HG03378 (cell line): ENCODE results near the gene MPP1.

Experiments
- ATAC-seq: cut with Tn5 transposase; IDR thresholded peaks from one replicate; pipeline ENCODE4 v1.9.1; 2021; ENCODE audit warnings: mild to moderate bottlenecking, moderate library complexity; ENCODE audit not compliant: unreplicated experiment

MPP1 gene

DNA sequence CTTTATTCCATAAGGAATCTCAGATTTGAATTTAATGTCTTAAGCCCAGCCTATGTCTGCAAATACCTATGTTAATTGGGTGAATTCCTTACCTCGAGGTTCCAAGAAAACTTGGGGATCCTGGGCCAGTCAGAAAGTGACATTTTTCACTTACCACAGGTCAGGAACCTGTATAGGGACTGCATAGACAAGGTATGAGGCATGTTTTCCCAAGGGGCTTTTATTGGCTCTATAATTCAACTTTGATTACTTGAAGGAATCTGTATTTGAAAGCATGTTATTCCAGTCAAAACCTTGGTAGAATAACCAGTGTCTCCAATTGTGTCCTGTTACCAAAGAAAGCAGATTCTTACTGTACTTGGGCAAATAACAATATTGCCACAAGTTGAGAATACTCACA lies 8.5 kb upstream of the MPP1 start:
- ATAC-seq, result no peak

DNA sequence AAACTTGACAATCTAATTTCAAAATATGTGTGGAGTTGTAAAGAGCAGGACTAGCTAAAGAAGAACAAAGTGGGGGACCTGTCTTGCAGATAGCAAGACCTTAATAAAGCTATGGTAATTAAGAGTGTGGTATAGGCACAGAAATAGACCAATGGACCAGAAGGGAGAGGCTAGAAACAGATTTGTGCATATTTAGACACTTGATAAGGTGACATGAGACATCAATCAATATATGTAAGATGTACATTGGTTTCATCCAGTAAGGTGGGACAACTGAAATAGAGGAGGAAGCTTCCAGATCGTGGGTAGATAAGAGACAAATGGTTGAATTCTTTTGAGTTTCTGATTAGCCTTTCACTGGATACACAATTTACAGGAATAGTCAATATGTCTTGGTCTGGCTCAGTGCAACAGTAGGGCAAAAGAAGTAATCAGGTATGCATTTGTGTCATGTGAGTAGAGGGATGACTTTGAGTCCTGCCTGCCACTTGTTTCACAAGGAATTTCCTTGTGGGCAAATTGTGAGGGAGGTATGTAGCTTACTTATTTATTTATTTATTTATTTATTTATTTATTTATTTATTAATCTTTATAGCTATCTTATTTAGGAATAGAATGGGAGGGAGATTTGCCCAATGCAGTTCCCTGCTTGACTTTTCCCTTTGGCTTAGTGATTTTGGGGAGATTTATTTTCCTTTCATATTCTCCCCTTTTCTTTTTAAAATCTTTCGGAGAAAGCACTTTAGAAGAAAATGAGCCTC lies 7.2 kb upstream of the MPP1 start:
- no peak for ATAC-seq

DNA sequence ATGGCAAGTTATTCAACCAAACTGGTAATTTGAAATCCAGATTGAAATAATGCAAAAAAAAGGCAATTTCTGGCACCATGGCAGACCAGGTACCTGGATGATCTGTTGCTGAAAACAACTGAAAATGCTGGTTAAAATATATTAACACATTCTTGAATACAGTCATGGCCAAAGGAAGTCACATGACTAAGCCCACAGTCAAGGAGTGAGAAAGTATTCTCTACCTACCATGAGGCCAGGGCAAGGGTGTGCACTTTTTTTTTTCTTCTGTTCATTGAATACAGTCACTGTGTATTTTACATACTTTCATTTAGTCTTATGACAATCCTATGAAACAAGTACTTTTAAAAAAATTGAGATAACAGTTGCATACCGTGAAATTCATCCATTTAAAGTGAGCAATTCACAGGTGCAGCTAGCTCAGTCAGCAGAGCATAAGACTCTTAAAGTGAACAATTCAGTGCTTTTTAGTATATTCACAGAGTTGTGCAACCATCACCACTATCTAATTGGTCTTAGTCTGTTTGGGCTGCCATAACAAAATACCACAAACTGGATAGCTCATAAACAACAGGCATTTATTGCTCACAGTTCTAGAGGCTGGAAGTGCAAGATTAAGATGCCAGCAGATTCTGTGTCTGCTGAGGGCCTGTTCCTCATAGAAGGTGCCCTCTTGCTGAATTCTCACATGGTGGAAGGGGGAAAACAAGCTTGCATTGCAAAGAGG lies 4.8 kb upstream of the MPP1 start:
- no peak for ATAC-seq

DNA sequence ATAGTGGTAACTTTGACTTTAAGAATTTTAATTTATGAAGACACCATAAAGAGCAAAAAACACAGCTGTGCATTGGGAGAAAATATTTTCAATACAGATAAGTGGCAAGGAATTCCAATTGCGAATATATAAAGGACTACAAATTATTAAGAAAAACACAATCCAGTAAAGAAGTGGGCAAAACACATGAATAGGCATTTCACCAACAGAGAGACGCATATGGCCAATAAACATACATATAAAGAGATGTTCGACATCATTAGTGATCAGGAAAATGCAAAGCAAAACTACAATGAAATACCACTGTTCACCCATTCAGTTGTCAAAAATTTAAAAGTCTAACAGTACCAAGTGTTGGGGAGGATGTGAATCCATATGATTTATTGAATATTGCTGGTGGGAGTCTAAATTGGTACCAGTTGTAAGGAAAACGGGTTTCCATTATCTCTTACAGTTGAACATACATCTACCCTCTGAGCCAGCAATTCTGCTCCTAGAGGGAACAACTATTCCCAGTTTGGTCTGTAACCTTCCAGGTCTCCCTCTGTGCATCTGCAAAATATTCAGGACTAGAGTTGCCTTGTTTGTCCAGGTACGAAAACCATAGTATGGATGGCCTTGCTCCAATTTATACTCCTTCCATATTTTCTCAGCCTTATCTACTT lies 1.7 kb upstream of the MPP1 start:
- no peak for ATAC-seq

DNA sequence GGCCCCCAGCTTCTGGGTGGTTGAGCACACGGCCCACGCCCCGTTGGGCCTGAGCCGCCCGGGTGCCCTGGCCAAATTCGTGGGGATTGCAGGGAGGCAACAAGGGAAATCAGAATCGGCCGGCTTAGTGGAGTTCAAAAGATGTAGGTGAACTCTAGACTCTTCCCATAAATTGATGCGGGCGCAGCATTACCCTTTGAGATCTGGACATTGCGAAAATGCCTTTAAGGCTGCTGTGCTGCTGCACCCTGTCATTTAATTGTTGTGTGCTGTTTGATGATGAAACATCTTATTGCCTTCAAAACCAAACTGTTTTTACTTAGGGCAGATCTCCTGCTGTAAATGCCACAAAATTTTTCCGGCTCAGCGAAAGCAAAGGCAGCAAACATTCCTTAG lies 409 bp upstream of the MPP1 start:
- peak; percentile 13 for ATAC-seq

DNA sequence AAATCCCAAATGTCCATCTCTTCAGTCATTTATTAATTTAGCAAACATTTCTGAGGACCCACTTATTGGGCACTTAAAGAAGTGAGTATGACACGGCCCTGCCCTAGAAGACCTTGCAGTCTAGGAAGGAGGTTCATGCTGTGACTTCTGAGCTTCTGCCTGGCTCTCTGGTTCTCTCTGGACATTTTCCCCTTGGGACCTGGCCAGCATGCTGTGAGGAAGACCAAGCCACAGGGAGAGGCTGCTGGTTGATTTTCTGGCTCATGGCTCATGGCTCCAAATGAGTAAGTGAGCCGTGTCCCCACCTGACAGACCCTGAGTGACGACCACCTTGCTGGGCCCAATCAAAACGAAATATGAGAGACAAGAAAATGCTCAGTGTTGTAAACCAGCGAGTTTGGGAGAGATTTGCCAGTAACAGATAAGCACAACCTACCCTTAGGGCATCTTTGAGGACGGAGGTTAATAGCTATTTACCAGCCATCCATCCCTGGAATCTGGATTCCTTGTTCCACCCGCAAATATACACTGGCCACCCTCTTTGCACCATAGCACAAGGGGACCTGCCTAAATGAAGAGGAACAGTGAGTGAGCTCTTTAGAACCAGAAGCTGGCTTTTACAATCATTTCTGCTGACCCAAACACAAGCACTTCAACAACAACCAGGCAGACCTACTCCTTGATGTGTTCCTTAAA lies 876 bp downstream of the MPP1 start:
- ATAC-seq, result no peak

DNA sequence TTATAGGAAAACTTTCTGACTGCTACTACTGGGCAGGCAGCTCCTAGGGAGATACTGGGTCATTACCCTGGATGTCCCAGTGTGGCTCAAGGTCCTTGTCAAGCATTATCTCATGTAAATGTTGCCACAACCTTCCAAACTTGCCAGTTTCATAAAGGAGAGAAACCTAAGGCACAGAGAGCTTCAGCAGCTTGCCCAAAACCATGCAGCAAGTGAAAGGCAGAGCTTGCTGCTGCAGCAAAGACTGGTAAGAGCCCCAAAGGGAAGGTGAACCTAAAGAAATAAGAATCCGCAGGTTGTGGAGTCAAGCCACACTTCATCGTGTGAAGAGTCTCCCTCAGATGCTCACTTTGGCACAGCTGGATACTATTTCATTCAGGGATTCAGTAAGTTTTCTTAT lies 2.3 kb downstream of the MPP1 start:
- no peak for ATAC-seq

DNA sequence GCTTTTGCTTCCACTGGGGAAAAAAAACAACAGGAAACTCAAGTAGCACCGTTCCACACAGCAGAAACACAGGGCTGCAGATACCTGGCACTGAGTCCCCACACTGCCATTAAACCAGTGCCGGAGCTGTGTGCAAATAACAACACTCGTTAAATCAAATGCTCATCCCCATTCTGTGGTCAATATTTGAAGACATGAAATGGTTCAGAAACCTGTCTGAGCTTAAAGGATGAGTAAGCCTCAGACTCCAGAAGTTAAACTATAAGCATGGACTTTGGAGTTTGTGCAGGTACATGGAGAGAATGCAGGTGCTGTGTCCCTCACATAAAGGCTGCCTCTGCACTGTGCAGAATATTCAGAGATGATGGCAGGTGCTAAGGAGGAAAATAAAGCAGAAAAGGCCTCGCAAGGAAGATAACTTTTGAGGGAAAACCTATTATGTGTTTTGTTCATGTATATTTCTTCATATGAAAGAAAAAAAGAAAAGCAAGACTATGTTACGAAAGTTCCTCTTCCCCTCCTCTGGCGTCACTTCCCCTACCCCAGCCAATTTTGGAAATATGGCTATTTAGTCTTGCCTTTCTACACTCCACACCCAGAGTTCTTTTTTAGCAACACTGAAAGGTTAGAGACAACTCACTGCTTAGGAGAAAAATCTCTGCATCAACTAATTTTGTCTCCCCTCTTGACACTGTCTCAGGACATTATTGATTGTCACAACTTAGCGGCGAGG lies 4.6 kb downstream of the MPP1 start:
- ATAC-seq, result no peak

DNA sequence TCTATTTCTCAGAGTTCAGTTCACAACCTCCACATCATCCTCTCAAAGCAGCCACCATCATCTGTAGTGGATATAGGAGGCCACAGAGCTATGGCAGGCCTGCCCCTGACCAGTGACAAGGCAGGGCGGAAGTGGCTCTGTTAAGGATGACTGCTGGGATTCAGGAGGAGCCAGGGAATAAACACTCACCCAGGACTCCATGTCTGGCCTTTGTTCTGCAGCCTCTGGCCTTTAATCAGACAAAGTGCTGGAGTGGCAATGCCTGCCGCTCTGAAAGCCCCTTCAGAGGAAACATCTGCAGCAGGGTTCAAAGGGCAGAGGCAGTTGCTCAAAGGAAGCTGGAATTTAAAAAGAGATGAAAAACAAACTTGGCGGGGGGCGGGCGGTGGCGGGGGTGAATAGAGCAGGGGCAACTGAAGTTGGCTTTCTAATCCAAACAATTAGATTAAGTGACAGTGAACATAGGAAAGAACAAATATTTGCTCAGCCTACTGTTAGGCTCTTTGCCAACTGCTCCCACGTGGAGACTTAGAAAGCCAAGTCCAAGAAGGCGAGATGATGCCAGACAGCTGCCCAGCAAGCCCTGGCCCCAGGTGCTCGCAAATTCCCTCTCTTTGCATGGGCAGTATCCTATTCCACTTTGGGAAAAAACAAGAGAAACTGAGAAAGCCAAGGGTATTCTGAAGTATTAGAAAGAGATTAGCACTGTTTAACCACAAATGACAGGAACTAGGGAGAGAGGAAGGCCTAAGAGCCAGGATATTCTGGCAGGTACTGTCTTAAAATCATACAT lies 5.5 kb downstream of the MPP1 start:
- no peak for ATAC-seq

DNA sequence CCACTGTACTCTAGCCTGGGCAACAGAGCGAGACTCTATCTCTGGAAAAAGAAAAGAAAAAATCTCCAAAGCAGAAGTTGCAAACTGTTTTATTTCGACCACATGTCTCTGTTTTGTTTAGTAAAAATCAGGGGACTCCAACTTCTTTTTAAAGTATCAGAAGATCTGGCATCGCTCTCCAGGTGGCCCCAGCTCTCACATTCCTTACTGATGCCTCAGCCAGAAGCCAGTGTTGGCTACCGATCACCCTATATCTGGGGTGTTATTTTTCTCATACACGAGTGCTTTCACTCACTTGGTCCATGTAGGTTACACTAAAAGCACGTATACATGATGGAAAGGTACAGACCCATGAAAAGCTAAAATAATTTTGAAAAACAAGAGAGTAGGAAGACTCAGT lies 8.3 kb downstream of the MPP1 start:
- ATAC-seq, result no peak

DNA sequence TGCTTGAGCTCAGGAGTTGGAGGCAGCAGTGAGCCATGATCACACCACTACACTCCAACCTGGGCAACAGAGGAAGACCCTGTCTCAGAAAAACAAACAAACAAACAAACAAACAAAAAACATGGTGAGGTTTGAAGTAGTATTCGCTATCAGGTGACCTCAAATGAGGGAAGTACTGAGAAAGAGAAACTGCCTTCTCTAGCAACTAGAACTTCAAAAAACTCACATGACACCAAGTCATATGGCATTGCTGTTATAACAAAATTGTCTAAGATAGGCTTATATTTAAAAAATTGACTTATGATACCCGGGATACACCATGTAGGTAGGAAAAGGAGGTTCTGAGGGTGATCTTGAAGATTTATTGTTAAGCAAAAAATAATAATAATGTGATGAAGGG lies 10.3 kb downstream of the MPP1 start:
- no peak for ATAC-seq

DNA sequence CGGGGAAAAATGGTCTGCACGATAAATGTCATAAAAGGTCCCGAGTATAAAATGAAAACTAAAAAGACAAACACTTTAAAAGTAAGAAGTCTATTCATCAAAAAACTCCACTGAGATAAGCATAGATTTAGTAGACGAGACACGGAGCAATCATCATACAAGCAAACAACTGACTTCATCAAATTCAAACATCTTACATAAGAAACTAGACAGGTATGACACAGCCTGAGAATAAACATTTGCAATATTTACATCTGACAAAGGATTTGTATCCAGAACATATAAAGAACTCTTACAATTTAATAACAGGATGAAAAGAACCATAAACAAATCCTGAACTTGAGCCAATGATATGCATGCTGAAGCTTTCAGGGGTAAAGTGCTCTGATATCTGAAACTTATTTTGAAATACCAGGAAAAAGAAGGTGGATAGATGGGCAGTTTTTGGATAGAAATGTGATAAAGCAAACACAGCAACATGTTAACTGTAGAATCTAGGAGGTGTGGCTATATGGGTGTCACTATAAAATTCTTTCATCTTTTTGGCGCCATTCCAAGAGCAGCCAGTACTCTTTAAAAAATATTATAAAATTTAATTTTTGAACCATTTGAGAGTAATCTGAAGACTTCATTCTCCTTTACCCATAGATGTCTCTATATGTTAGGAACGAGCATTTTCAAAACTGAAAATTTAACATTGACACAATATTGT lies 12.0 kb downstream of the MPP1 start:
- no peak for ATAC-seq

DNA sequence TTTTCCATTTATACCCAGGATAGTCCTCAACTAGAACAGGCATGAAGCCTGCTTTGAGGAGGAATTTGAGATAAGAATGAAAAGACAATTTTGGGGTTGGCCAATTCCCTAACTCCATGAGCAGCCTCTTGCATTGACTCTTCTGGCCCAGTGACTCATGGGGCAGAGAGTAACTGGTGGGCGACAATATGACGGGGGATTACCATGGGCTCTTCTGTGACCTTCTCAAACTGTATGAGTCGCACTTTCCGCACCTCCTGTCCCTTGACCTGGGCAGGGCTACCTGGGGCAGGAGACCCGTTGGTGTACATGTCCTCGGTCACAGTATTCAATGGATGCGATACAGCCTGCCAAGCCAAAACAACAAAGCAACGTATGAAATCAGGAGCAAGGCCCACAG lies 13.3 kb downstream of the MPP1 start:
- no peak for ATAC-seq

DNA sequence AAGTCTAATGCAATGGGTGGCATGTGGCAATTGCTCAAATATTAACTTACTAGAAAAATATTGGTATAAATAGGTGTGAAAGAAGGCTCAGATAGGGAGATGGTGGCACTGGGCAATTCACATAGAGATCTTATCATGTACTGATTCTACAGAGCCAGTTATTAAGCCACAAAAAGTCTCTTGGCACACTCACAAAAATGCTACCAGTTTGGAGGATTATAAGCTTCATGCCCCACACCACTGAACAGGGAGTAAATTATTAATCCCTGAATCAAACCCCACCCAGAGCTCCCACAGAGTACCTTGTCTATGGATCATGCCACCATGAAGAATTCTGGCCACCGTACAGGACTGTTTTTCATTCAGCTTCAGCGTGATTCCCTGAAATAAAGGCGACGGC lies 13.8 kb downstream of the MPP1 start:
- ATAC-seq, result no peak

DNA sequence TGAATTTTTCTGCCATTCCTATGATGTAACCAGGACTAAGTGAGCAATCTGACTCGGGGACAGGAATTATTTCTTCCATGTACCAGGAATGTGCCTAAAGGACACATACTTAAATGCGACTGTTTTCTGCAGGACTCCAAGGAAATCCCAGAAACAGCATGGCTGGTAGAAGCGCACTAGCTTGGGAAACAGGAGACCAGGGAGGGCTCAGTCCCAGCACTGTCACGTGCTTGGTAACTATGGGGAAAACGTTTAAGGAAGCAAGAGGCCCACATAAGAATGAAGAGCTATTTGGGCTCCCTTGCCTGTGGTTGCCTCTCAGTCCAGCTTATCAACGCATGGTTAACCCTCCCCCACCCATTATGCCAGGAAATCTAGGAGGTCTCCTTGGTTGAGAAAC lies 19.6 kb downstream of the MPP1 start:
- no peak for ATAC-seq

DNA sequence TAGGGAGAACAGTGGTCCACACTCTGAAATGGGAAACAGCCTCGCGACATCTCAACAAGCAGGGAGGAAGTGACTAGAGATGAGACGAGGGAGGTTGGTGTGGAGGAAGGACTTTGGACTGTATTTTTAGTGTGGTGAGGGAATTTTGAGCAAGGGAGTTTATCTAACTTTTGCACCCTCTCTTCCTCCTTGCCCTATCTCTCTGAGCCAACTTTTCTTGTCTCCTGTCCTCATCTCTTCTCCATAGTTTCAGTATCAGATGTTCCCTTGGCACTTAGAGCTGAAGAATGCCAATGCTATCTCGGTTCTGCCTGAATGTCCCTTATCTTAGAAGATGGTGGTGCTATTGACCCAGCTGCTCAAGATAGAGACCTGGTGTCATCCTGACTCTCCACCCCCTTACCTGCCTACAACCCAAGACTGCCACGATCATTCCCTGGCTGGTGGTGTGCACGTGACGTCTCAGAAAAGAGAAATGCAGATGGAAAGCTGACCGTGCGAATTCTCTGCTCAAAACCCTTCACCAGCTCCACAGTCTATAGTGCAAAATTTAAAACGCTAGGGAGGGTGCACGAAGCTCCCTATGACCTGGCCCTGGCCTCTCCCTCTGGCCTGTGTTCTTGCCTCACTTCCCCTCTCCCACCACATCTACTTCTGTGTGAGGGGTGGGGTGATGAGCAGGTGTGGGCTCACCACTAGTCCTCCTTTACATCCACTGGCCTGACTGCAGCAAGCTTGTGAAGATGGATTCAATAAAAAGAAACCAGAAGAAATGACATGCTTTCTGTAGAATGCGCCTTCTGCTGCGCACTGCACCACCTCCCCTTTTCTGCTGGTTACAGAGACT lies 20.9 kb downstream of the MPP1 start:
- ATAC-seq, result no peak

DNA sequence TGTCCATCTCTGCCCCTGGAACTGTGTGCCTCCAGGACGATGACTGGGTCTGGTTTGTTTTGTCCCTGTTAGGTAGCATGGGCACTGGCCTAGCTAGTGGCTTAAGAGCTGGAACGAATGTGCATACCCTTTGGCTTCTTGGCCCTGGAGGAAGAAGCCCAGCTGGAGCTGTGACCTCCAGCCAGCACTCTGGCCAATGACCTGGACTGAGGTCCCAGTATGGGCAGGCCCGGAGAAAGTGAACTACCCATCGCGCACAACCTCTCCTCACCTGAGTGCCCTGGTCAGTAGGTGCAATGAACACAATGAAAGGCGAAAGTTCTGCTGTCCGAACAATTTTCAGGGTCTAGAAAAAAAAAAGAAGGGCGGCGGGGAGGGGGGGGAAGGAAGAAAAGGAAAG lies 24.3 kb downstream of the MPP1 start:
- ATAC-seq, result no peak

DNA sequence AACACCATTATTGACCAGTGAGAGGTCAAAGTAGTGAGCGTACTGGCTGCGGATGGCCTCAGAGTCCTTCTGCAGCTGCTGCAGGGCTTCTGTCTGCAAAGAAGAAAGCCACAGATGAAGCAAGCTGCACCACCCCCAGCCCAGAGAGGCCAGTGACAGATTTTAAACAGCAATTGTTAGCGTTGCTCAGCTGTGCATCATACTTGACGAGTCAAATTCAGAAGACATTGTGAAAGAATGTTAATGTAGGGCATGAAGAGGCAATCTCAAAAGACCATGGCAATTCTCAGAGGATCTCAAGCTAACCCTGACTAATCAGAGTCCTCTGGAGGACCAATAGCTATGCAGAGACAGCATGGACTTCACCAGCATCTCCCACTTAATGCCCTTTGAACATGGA lies 26.0 kb downstream of the MPP1 start:
- no peak for ATAC-seq

DNA sequence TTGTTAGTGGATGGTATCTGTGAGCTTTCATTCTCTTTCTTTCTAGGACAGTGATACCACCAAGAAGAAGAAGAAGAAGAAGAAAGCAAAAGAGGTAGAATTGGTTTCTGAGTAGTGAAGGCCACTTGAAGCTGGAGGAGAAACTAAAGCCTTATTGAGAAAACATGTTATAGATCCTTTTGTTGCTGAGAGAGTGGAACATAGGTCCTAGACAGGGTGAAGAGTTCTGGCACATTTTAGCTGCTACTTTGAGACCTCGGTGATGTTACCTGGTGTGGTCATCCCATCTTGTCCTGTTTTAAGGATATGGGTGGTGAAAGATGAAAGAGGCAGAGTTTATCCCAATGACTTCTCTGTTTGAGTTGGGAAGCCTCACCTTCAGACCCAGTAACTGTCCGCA lies 28.5 kb downstream of the MPP1 start:
- ATAC-seq, result no peak
